ENCODE data around the gene ATPAF1.

GRCh38 chr1:46642115-46642680 is 26.0 kb downstream of the ATPAF1 start:
- TF ChIP-seq, protein P1, sequence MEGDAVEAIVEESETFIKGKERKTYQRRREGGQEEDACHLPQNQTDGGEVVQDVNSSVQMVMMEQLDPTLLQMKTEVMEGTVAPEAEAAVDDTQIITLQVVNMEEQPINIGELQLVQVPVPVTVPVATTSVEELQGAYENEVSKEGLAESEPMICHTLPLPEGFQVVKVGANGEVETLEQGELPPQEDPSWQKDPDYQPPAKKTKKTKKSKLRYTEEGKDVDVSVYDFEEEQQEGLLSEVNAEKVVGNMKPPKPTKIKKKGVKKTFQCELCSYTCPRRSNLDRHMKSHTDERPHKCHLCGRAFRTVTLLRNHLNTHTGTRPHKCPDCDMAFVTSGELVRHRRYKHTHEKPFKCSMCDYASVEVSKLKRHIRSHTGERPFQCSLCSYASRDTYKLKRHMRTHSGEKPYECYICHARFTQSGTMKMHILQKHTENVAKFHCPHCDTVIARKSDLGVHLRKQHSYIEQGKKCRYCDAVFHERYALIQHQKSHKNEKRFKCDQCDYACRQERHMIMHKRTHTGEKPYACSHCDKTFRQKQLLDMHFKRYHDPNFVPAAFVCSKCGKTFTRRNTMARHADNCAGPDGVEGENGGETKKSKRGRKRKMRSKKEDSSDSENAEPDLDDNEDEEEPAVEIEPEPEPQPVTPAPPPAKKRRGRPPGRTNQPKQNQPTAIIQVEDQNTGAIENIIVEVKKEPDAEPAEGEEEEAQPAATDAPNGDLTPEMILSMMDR (IDR thresholded peaks at IDR 0.05; ENCODE audit: low read depth, low read length) = no peak
- no peak for TF ChIP-seq EZH2phosphoT487 (IDR thresholded peaks at IDR 0.05; ENCODE audit: low read depth)
